Neural cell (in vitro differentiated cells): Measurements from ENCODE around the gene DNM3. TPM values are rescaled to one million over a fixed set of nuclear protein-coding genes. Genes with fewer than 3 reads are reported as not detected.

Source experiments
- H2AFZ ChIP-seq: fragments of 200-600, 300-800 bp; sonication (generic), shearing (Covaris generic); 2 replicates; pipeline ENCODE4 v1.6.0; 2014; ENCODE audit warnings: low read depth, mild to moderate bottlenecking, antibody characterized with exemption, low read length, moderate library complexity
- H3F3A ChIP-seq: fragments of 200-600 bp; shearing (Covaris generic); 2 replicates; pipeline ENCODE4 v1.6.1; 2016; ENCODE audit warnings: mild to moderate bottlenecking, moderate library complexity, mixed read lengths, antibody characterized with exemption, low read length; ENCODE audit not compliant: insufficient read depth, poor library complexity, severe bottlenecking
- H3K27ac ChIP-seq: fragments of 200-600, 300-800 bp; sonication (generic), shearing (Covaris generic); 2 replicates; pipeline ENCODE4 v1.5.1; 2014; ENCODE audit warnings: mild to moderate bottlenecking, low read length, moderate library complexity
- H3K27me3 ChIP-seq: fragments of 300-800, 200-600 bp; sonication (generic), shearing (Covaris generic); 2 replicates; pipeline ENCODE4 v1.6.0; 2014; ENCODE audit warnings: mild to moderate bottlenecking, low read depth, low read length, moderate library complexity; ENCODE audit not compliant: insufficient read depth
- H3K36me3 ChIP-seq: fragments of 300-800, 200-600 bp; sonication (generic), shearing (Covaris generic); 2 replicates; pipeline ENCODE4 v1.5.1; 2014; ENCODE audit warnings: mild to moderate bottlenecking, antibody characterized with exemption, low read length, moderate library complexity; ENCODE audit not compliant: insufficient read depth
- H3K4me2 ChIP-seq: fragments of 300-800, 200-600 bp; sonication (generic), shearing (Covaris generic); 2 replicates; pipeline ENCODE4 v1.6.0; 2014; ENCODE audit warnings: mild to moderate bottlenecking, low read length
- H3K4me3 ChIP-seq: fragments of 300-800, 200-600 bp; sonication (generic), shearing (Covaris generic); 2 replicates; pipeline ENCODE4 v1.5.1; 2014; ENCODE audit warnings: mild to moderate bottlenecking, low read length, moderate library complexity
- H3K79me2 ChIP-seq: fragments of 200-600 bp; shearing (Covaris generic); replicated peaks from 2 replicates; pipeline ENCODE4 v1.6.0; 2014; ENCODE audit warnings: mild to moderate bottlenecking, low read length, moderate library complexity; ENCODE audit not compliant: insufficient read depth
- H3K9ac ChIP-seq: fragments of 300-800, 200-600 bp; sonication (generic), shearing (Covaris generic); 2 replicates; pipeline ENCODE4 v1.6.1; 2016; ENCODE audit warnings: mild to moderate bottlenecking, low read length, mixed read lengths
- H3K9me2 ChIP-seq: fragments of 200-600 bp; shearing (Covaris generic); 2 replicates; pipeline ENCODE4 v1.6.1; 2016; ENCODE audit warnings: mild to moderate bottlenecking, low read length, mixed read lengths; ENCODE audit not compliant: insufficient read depth
- H3K9me3 ChIP-seq: fragments of 200-600, 300-800 bp; sonication (generic), shearing (Covaris generic); 2 replicates; pipeline ENCODE4 v1.6.1; 2016; ENCODE audit warnings: mild to moderate bottlenecking, mixed run types, low read length, moderate library complexity, mixed read lengths
- H4K20me1 ChIP-seq: fragments of 200-600 bp; shearing (Covaris generic); 2 replicates; pipeline ENCODE4 v1.6.1; 2016; ENCODE audit warnings: mild to moderate bottlenecking, mixed run types; ENCODE audit not compliant: insufficient read depth
- EP300 ChIP-seq: fragments of 450-650 bp; conservative IDR thresholded peaks from 2 replicates; pipeline ENCODE4 v1.6.1; 2014; ENCODE audit warnings: antibody characterized with exemption, mild to moderate bottlenecking, moderate library complexity; ENCODE audit not compliant: poor library complexity, severe bottlenecking
- EZH2 ChIP-seq: fragments of 200-600, 300-800 bp; shearing (Covaris generic), sonication (generic); IDR thresholded peaks from 2 replicates; pipeline ENCODE4 v1.6.1; 2014; ENCODE audit warnings: antibody characterized with exemption, low read length, borderline replicate concordance, mild to moderate bottlenecking; ENCODE audit not compliant: insufficient read depth, poor library complexity, severe bottlenecking
- MXI1 ChIP-seq: fragments of 450-650 bp; conservative IDR thresholded peaks from 2 replicates; pipeline ENCODE4 v1.6.1; 2014; ENCODE audit warnings: antibody characterized with exemption, mild to moderate bottlenecking; ENCODE audit not compliant: poor library complexity, severe bottlenecking
- POLR2AphosphoS5 ChIP-seq: IDR thresholded peaks from 2 replicates; pipeline ENCODE4 v1.6.1; 2012
- RAD21 ChIP-seq: fragments of 450-650 bp; conservative IDR thresholded peaks from 2 replicates; pipeline ENCODE4 v1.6.1; 2014; ENCODE audit warnings: antibody characterized with exemption, mild to moderate bottlenecking, moderate library complexity
- SMC3 ChIP-seq: fragments of 450-650 bp; conservative IDR thresholded peaks from 2 replicates; pipeline ENCODE4 v1.6.1; 2014; ENCODE audit warnings: antibody characterized with exemption, mild to moderate bottlenecking, moderate library complexity; ENCODE audit not compliant: poor library complexity
- TAF1 ChIP-seq: IDR thresholded peaks from 2 replicates; pipeline ENCODE4 v1.6.1; 2012; ENCODE audit warnings: low read depth
- polyA plus RNA-seq: library from polyadenylated mRNA; depleted of rRNA; stranded (reverse); fragments of >200 nt; gene quantifications from 2 replicates; pipeline ENCODE4 v1.2.3, GENCODE V29; 2014
- TF ChIP-seq, protein P1 (sequence below): fragments of 450-650 bp; IDR thresholded peaks from 2 replicates; pipeline ENCODE4 v1.5.1; 2014; ENCODE audit warnings: antibody characterized with exemption, mild to moderate bottlenecking, moderate library complexity; ENCODE audit not compliant: poor library complexity, severe bottlenecking
- TF ChIP-seq, protein P2 (sequence below): IDR thresholded peaks from 2 replicates; pipeline ENCODE4 v1.6.1; 2012; ENCODE audit warnings: borderline replicate concordance

DNM3 gene
- polyA plus RNA-seq, 1 donor from 2014 or later = 37.1 TPM

DNA sequence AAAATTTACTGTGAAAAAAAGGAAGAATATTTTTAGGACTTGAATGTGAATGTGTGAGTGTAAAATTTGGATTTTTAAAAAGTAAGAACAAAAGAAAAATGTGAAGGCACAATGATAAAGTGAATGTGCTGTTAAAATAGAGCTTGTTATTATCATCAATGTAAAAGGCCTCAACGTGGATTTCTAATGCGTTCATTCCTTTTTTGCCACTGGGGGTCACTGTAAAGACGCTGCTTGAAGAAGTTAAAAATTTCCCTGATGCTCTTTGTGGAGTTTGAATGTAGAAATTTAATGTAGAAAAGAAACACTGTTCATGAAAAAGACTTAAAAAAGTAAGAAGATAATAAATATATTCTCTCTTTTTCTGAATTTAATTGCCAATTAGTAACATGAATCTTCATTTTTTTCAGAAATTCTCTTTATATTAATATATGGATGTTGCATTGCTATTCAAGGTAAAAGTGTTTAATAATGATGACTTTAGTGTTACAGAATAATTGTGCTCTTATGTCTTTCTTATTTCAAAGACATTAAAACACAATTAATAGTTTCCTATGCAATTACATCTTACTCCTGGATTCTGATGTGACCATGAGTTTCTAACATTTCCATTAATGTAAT lies 161.5 kb downstream of the DNM3 start:
- no peaks in the 10 kb centered on the region for H3K9me2 ChIP-seq
- no peak overlapping the region for H2AFZ ChIP-seq
- H3K9ac ChIP-seq = no peak overlapping the region
- no peaks in the 10 kb centered on the region for H4K20me1 ChIP-seq
- no peak overlapping the region for H3K4me3 ChIP-seq
- TF ChIP-seq EP300 (no peak), RAD21 (peak; percentile 67), SMC3 (peak; percentile 57)
- TF ChIP-seq, protein P1, sequence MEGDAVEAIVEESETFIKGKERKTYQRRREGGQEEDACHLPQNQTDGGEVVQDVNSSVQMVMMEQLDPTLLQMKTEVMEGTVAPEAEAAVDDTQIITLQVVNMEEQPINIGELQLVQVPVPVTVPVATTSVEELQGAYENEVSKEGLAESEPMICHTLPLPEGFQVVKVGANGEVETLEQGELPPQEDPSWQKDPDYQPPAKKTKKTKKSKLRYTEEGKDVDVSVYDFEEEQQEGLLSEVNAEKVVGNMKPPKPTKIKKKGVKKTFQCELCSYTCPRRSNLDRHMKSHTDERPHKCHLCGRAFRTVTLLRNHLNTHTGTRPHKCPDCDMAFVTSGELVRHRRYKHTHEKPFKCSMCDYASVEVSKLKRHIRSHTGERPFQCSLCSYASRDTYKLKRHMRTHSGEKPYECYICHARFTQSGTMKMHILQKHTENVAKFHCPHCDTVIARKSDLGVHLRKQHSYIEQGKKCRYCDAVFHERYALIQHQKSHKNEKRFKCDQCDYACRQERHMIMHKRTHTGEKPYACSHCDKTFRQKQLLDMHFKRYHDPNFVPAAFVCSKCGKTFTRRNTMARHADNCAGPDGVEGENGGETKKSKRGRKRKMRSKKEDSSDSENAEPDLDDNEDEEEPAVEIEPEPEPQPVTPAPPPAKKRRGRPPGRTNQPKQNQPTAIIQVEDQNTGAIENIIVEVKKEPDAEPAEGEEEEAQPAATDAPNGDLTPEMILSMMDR = peak; percentile 66
- H3K27me3 ChIP-seq = no peaks in the 10 kb centered on the region
- no peak overlapping the region for H3K4me2 ChIP-seq
- H3K9me3 ChIP-seq = no peaks in the 10 kb centered on the region
- H3F3A ChIP-seq = no peaks in the 10 kb centered on the region
- H3K36me3 ChIP-seq = no peaks in the 10 kb centered on the region
- H3K79me2 ChIP-seq = no peaks in the 10 kb centered on the region
- H3K27ac ChIP-seq = no peak overlapping the region

DNA sequence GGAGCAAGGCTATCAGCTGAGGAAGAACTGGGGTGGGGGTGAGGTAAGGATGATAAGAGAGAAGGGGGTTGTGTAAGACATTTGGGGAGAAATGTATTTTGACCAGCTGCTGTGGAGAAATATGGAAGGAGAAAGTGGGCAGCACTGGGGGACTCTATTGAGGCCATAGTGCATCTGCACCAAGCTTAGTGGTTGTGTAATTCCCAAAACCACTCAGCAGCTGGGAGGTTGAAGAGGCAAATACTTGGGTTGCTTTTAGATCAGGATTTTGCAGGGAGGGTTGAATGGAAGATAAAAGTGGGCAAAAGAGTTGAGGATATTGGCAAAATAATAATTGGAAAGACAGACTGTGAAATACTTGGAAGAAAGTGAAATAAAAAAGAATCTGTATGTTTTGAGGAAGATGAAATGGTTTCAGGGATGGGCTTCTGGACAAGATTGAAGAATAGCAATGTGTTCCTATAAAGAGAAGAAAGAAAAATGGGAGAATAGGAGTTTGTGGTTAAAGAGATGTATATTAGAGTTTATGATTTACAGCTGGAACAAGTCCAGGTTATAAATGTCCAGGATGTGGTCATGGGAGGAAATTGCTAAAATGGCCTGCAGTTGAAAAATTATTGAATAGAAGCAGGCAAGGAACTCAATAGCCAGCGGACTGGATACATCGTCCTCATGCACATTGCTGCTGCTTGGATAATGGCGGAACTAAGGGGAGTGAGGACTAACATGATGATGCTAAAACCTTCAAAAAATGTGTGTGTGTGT lies 162.7 kb downstream of the DNM3 start:
- no peak overlapping the region for H3K27ac ChIP-seq

More for the DNA sequence above, 162.7 kb downstream of the DNM3 start:
- Histone ChIP-seq H3K4me3 (no peak overlapping the region), H3K79me2 (no peaks in the 10 kb centered on the region), H3K9me3 (no peaks in the 10 kb centered on the region), H3K9me2 (no peaks in the 10 kb centered on the region), H4K20me1 (no peaks in the 10 kb centered on the region), H3K4me2 (no peak overlapping the region), H3K27me3 (no peaks in the 10 kb centered on the region), H3F3A (no peaks in the 10 kb centered on the region), H3K36me3 (no peaks in the 10 kb centered on the region), H2AFZ (no peak overlapping the region), H3K9ac (no peak overlapping the region)
- TF ChIP-seq EZH2 (no peak), SMC3 (no peak), RAD21 (no peak), MXI1 (no peak), TAF1 (no peak), EP300 (no peak), POLR2AphosphoS5 (no peak)
- TF ChIP-seq, protein P2, sequence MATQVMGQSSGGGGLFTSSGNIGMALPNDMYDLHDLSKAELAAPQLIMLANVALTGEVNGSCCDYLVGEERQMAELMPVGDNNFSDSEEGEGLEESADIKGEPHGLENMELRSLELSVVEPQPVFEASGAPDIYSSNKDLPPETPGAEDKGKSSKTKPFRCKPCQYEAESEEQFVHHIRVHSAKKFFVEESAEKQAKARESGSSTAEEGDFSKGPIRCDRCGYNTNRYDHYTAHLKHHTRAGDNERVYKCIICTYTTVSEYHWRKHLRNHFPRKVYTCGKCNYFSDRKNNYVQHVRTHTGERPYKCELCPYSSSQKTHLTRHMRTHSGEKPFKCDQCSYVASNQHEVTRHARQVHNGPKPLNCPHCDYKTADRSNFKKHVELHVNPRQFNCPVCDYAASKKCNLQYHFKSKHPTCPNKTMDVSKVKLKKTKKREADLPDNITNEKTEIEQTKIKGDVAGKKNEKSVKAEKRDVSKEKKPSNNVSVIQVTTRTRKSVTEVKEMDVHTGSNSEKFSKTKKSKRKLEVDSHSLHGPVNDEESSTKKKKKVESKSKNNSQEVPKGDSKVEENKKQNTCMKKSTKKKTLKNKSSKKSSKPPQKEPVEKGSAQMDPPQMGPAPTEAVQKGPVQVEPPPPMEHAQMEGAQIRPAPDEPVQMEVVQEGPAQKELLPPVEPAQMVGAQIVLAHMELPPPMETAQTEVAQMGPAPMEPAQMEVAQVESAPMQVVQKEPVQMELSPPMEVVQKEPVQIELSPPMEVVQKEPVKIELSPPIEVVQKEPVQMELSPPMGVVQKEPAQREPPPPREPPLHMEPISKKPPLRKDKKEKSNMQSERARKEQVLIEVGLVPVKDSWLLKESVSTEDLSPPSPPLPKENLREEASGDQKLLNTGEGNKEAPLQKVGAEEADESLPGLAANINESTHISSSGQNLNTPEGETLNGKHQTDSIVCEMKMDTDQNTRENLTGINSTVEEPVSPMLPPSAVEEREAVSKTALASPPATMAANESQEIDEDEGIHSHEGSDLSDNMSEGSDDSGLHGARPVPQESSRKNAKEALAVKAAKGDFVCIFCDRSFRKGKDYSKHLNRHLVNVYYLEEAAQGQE = no peak
- TF ChIP-seq, protein P1 = no peak
